NCI-H1694 (cell line): ENCODE measurements around the gene SLC44A4.

Source experiments
- DNase-seq: peaks from one replicate; lab custom pipeline; 2025; lab: John Stamatoyannopoulos, UW

SLC44A4 gene

GRCh38 chr6:31901415-31901952 is 22.7 kb upstream of the SLC44A4 start:
- no peak for DNase-seq

DNA sequence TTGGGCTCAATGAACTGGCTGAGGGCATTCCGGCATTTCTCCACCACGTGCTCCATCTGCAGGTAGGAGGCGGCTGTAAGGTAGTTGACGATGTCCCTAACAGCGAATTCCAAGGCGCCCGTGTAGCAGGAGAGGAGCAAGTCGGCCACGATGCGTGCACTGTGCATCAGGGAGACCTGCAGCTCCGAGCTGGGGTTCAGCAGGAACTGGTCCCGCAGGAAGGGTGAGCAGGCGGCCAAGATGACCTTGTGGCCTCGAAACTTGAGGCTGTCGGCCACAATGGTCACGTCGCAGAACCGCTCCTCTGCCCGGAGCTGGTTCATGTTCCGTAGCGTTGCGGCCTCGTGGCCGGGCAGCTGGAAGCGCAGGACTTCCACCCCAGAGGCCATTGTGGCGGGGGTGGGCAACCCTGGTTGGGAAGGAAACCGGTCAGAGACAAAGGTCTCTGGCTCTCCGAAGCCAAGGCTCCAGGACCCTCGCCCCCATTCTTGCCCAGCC is 22.2 kb upstream of the SLC44A4 start:
- no peak for DNase-seq

DNA sequence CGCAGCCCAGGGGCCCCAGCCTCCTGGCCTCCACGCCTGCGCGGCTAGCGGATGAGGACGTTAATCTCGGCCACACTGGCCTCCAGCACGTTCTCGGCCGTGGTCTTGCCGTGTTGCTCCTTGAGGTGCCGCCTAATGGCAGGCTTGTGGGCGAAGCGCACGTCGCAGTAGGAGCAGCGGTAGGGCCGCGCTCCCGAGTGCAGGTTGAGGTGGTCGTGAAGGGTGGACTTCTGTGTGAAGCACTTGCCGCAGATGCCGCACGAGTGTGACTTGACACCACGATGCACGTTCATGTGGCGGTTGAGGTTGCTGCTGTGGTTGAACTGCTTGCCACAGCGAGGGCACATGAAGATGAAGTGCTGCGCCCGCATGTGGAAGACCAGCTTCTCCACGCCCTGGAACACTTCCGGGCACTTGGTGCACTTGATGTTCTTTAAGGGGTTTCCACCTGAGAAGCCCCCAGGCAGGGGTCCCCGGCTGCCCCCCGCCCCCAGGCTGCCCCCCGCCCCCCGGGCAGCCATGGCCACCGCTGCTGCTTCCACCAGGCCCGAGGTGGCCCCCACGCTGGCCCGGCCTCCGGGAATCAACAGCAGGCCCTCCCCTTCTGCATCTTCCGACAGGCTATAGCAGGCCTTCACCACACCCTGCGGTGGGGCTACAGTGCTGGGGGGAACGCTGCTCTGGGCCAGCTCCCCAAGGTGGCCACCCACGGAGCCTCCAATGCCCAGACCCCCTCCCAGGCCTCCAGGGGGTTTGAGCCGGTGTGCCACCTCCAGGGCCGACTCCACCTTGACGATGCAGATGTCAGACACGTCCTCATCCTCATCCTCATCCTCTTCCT is 21.3 kb upstream of the SLC44A4 start:
- no peak for DNase-seq

DNA sequence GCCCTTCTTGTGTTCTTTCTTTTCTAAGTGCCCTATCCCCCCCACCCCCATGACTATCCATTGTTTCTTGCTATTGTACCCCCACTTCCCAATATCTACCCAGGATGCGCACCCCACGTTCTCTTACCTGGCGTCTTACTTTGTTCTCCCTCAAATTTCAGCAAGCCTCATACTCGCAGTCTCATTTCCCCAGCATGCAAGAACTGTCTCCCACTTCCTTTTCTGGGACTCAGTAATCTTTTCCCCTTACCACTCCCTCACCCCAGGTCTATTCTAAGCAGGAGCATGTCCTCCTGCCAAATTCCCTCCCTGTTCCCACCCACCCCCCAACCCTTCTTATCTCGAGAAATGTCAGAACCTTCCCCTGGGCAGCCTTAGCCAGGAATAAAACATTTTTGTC is 20.4 kb upstream of the SLC44A4 start:
- DNase-seq = no peak

DNA sequence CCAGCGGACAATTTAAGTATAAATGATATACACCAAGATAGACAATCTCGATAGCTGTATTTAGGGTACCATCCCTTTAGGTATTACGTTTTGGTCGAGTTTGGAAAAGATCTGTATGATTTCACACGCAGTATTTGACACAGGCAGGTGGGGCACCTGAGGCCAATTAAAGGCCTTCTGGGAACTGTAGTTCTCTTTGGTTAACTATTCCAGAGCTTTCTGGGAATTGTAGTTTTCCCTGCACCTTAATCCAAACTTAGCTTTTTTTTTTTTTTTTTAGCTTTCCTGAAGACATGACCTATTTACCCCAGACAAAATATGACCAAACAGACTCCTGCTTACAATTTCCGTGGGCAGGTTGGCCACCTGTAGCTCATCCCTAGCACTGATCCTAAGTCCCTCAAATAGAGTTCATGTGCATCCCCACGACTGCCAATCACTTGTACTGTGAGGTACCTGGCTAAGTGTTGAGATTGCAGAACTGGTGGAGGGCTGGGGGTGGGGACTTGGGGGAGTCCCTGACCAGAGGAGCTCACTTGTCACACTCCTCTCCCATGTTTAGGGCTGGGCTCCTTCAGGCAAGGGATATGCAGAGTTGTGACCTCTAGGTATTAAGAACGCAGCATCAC is 19.7 kb upstream of the SLC44A4 start:
- peak; percentile 11 for DNase-seq

- DNase-seq = peak; percentile 51
Measured at GRCh38 chr6:31897612-31898382, 19.0 kb upstream of the SLC44A4 start, which contains the start of gene EHMT2. Gene EHMT2 (minus strand): TSS chr6:31897698. CDS start chr6:31897677, 21 bp downstream.

DNA sequence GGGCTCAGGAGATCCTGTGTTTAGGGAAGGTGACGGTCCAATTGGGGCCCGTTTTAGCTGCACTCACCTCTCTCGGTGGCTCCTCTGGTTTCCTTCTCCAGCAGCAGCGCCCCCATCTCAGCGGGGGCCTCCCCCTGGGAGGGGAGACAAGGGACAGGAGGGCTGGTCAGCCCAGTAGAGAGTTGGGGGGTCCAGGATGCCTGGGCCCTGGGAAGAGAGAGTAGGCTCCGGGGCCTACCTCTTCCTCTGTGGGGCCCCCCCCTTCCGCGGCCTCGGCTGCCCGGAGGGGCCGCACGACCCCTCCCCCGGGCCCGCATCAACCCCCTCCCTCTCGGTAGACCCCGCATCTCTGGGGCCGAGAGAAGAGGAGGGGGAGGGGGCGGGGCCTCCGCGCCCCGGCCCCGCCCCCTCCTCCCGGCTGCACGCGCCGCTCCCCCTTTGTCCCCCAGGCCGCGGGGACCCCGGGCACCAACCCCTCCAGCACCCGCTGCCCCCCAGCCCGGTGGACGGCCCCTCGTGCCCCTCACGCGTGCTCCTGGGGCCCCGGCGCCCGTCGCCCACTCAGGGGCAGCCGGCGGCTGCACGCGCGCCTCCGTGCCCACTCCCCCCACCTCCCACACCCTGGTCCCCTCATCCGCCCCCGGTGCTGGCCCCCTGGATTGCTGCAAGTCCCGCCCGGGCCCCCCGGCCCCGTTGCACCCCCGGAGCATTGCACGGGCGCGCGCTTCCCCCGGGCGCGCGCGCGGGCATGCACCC is 18.2 kb upstream of the SLC44A4 start:
- no peak for DNase-seq

- DNase-seq = no peak
Measured at GRCh38 chr6:31896493-31896855, 17.7 kb upstream of the SLC44A4 start.

GRCh38 chr6:31892821-31893220 is 14.0 kb upstream of the SLC44A4 start:
- DNase-seq = no peak

- no peak for DNase-seq
Measured at GRCh38 chr6:31889331-31889972, 10.7 kb upstream of the SLC44A4 start.

DNA sequence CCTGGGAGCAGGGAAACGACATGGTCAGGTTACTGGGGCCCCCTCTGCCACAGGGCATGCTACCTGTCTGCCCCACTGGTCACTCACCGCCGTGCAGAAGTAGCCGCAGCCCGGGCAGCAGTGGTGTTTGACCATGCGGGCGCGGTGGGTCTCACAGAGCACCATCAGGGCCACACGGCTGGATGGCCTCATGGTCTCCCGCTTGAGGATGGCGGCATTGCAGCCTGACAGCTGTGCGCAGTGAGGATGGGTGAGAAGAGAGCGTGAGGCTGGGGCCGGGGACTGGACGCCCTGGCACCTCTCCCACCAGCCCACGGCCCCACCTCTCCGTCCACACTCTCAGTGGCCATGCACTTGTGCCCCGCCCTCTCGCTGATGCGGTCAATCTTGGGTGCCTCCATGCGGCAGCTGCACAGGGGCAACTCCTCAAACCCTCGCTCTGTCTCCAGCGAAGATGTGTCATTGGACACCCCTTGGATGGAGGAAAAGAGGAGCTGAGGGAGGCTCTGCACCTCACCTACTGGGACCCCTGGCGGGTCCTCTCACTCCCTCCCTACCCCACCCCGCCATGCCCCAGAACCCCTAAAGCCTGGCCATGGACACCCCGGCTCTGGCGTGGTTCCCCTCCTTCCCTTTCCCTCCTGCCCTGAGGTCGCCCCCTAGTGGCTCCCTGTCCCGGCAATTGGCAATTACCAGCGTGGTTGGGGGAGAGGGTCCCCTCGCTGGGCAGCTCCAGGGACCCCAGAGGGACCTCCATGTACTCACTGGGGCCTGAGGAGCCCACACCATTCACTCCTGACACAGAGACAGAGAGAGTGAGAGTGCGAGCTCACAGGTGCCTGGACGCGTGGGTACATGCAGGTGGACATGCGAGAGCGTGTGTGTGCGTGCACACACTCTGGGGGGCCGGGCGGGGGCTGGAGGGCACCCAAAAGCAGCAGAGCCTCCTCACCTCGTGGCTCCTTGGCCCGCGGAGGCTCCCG is 9.8 kb upstream of the SLC44A4 start:
- no peak for DNase-seq

DNA sequence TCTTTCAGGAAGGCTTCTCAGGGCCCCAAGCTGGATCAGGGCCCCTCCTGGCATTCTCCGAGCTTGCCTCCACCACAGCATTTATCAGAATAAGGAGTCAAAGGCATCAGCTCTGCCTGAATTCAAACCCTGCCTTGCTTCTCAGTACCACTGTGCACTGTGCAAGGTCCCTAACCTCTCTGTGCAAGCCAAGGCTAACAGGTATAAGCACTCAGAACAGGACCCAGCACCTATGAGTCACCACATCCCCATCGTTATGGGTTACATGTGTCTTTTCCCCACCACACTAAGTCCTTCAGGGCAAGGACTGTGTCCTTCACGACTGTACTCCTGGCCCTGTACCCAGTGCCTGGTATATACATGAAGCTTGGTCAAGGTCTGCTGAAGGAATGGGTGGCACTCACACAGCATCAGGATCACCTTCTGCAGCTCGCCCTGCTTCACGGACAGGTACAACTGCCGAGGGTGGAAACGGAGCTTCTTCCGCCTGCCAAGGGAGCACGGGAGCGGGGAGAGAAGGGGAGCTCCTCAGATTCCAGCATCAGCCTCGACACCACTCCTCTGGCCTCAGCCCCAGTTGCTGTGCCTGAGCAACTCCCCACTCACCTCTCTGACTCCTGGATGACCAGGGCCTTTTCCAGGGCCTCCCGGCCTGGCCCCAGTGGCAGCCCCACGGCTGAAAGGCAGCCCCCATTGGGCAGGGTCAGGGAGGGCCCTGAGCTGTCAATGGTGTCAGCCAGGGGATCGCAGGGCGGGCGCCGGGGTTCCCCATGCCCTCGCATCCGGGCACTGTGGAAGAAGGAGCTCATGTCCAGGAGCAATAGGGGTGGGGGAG is 8.6 kb upstream of the SLC44A4 start:
- DNase-seq = no peak

DNA sequence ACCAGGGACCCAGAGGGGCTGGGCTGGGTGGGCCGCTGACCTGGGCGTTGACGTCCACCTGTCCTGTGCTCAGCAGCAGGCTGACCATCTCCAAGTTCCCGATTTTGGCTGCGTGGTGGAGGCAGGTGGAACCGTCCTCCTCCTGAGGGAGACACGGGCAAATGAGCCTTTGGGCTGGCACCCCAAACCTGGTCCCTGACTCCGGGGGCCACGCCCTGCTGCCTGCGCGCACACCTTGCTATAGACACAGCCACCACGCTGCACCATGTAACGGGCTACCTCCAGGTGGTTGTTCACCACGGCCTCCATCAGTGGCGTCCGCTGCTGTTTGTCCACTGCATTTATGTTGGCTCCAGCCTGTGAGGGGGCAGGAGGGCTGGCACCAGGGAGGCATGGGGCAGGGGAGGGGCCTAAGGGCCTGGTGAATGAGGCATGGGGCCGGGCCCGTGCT is 7.8 kb upstream of the SLC44A4 start:
- no peak for DNase-seq

DNA sequence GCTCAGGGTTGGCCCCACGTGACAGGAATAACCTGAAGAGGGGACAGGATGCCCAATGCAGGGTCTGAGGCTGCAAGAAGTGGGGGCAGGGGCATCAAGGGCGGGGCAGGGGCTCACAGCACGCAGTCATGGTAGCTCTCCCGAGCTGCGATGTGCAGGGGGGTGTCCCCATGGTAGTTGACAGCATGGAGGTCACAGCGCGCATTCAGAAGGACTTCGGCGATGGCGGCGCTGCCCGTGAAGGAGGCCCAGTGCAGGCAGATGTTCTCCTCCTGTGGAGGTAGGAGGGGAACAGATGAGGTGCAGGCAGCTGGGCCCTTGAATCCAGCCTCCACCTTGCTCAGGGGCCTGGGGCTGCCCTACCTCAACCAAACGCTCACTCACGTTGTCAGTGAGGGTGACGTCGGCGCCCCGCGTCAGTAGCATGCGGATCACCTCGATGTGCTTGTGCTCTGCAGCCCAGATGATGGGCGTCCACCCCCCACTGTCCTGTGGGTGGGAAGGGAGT is 5.8 kb upstream of the SLC44A4 start:
- no peak for DNase-seq

- DNase-seq = no peak
Measured at GRCh38 chr6:31883676-31884075, 4.9 kb upstream of the SLC44A4 start.

GRCh38 chr6:31882344-31882743 is 3.5 kb upstream of the SLC44A4 start:
- no peak for DNase-seq

DNA sequence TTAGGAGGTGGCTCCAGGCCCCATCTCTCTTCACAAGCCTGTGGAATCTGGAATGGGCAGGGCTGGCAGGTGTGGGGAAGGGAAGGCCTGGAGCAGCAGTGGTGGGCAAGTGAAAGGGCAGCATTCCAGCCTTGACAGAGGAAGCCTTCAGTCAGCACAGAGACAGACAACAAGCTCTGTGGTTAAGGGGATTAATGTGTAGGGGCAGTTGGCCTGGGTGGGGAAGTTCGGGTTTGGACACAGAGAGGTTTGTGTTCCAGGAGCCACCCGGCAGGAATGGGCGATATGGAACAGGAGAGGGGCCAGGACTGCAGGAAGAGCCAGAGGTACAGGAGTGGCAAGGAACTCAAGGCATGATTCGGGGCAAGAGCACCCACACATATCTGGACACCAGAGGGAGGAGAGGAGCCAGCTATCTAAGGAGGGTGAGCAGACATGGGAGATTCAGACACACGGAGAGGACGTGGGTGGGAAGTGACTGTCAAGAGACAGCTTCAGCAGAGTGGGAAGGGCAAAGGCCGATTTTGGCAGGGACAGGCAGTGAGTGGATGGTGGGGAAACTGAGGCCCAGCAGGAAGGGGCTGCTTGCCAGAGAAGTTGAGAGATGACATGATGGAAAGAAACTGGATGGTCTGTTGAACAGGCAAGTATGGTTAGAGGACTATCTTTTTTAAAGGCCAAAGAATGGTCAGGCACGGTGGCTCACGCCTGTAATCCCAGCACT is 2.5 kb upstream of the SLC44A4 start:
- no peak for DNase-seq

DNA sequence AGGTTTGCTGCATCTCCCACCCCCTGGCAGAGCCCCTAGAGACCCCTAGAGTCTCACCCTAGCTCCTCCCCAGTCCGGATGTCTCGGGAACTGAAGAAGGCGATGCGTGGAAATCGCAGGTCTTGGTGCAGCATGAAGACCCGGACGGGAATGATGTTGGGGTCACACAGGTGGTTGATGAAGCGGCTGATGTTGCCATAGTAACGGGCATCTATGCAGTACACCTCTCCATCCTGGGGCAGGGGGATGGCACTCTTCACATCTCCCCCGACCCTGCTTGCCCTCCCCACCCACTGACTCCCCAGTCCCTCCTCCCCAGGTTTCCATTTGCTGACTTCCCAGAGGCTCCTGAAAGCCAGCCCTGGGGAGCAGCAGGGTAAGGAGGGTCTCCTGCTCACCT is 1.8 kb upstream of the SLC44A4 start:
- DNase-seq = no peak
